Measurements from ENCODE around the gene NRL. TPM values are rescaled to one million over a fixed set of nuclear protein-coding genes. Genes with fewer than 3 reads are reported as not detected.

The NRL gene
- total and polyA plus RNA-seq, 10 of the 15 experiments (the other 5 are each of a cell fraction or from before 2014, with no cell fraction given) = 0.11 to 4.4 (median 2.2) TPM

DNA sequence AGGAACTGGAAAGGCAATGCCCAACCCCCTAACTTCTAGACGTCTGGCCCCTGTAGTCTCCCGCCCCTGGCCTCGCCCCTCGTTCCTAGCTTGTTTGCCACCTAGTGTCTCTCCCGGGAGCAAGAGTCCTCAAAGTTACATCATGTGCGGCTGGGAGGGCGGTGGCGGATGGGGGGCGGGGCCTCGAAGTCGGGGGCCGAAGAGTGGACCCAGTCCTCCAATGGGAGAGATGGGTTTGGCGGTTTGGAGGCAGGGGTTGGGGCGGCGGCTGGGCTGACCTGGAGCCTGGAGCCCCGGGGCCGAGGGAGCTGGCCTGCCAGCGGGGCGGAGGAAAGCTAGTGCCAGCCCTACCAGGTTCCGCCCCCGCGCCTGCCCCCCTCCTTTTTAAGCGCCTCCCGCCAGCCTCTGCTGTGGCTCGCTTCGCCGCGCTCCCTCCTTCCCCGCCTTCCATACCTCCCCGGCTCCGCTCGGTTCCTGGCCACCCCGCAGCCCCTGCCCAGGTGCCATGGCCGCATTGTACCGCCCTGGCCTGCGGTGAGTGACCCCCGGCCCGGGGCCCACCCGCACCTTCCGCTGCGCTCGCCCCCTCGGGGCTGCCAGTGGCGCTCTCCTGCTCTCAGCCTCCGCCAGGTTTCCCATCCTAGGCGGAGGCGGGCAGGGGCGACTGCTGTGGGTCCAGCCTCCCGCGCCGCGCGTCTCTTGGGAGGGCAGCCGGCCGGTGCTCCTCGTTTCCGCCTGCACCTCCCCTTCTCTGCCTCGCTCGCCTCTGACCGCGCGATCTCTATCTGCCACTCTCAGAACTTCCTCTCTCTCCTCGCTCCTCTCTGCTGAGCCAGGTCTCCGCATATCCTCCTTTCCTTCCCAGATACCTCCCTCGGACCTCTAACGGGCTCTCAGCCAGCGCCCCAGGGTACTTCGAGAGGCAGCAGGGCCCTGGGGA lies 20.6 kb downstream of the NRL start, which contains the start of gene PCK2 (continued):
- TF ChIP-seq KAT2A (conservative IDR thresholded peaks at IDR 0.05; ENCODE audit: control insufficient read depth, low read depth, low read length) (no peak), MEF2B (IDR thresholded peaks at IDR 0.05; ENCODE audit: partially characterized antibody, poor library complexity, severe bottlenecking) (peak; percentile 58), YY1 (IDR thresholded peaks at IDR 0.05; ENCODE audit: low read depth, low read length) (no peak), NFYA (IDR thresholded peaks at IDR 0.05; ENCODE audit: borderline replicate concordance, low read depth, low read length) (no peak), RCOR1 (conservative IDR thresholded peaks at IDR 0.05; ENCODE audit: low read depth, low read length) (no peak), ETV6 (conservative IDR thresholded peaks at IDR 0.05 in 1 of 2, IDR thresholded peaks at IDR 0.05 in 1 of 2; ENCODE audit: borderline replicate concordance in 1 of 2, low read depth in 1 of 2) (0 out of 4 replicates have a peak, but pooled peaks of 1 of the 2 experiments have one; percentile 39), CHD2 (IDR thresholded peaks at IDR 0.05; ENCODE audit: borderline replicate concordance, low read depth, low read length) (no peak), NFYB (IDR thresholded peaks at IDR 0.05; ENCODE audit: insufficient read depth, low read depth, low read length) (peak; percentile 60; the same call in 1 of the 2 replicates), NRF1 (conservative IDR thresholded peaks at IDR 0.05; ENCODE audit: low read depth, low read length) (no peak), NBN (IDR thresholded peaks at IDR 0.05) (0 out of 2 replicates have a peak, but pooled peaks have one; percentile 40), BCL11A (IDR thresholded peaks at IDR 0.05; ENCODE audit: low read depth, low read length) (no peak), TAF1 (IDR thresholded peaks at IDR 0.05; ENCODE audit: borderline replicate concordance, low read depth, low read length) (peak; percentile 35; the same call in 1 of the 2 replicates), EZH2 (IDR thresholded peaks at IDR 0.05; ENCODE audit: borderline replicate concordance, control insufficient read depth, low read depth, low read length) (no peak), MXI1 (IDR thresholded peaks at IDR 0.05; ENCODE audit: low read depth, low read length) (peak; percentile 28; the same call in 1 of the 2 replicates)
- TF ChIP-seq, protein P1, sequence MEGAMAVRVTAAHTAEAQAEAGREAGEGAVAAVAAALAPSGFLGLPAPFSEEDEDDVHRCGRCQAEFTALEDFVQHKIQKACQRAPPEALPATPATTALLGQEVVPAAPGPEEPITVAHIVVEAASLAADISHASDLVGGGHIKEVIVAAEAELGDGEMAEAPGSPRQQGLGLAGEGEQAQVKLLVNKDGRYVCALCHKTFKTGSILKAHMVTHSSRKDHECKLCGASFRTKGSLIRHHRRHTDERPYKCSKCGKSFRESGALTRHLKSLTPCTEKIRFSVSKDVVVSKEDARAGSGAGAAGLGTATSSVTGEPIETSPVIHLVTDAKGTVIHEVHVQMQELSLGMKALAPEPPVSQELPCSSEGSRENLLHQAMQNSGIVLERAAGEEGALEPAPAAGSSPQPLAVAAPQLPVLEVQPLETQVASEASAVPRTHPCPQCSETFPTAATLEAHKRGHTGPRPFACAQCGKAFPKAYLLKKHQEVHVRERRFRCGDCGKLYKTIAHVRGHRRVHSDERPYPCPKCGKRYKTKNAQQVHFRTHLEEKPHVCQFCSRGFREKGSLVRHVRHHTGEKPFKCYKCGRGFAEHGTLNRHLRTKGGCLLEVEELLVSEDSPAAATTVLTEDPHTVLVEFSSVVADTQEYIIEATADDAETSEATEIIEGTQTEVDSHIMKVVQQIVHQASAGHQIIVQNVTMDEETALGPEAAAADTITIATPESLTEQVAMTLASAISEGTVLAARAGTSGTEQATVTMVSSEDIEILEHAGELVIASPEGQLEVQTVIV (IDR thresholded peaks at IDR 0.05; ENCODE audit: borderline replicate concordance, partially characterized antibody) = no peak
- TF ChIP-seq, protein P2, sequence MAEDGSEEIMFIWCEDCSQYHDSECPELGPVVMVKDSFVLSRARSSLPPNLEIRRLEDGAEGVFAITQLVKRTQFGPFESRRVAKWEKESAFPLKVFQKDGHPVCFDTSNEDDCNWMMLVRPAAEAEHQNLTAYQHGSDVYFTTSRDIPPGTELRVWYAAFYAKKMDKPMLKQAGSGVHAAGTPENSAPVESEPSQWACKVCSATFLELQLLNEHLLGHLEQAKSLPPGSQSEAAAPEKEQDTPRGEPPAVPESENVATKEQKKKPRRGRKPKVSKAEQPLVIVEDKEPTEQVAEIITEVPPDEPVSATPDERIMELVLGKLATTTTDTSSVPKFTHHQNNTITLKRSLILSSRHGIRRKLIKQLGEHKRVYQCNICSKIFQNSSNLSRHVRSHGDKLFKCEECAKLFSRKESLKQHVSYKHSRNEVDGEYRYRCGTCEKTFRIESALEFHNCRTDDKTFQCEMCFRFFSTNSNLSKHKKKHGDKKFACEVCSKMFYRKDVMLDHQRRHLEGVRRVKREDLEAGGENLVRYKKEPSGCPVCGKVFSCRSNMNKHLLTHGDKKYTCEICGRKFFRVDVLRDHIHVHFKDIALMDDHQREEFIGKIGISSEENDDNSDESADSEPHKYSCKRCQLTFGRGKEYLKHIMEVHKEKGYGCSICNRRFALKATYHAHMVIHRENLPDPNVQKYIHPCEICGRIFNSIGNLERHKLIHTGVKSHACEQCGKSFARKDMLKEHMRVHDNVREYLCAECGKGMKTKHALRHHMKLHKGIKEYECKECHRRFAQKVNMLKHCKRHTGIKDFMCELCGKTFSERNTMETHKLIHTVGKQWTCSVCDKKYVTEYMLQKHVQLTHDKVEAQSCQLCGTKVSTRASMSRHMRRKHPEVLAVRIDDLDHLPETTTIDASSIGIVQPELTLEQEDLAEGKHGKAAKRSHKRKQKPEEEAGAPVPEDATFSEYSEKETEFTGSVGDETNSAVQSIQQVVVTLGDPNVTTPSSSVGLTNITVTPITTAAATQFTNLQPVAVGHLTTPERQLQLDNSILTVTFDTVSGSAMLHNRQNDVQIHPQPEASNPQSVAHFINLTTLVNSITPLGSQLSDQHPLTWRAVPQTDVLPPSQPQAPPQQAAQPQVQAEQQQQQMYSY (CRISPR knock-in tag; IDR thresholded peaks at IDR 0.05) = no peak
- TF ChIP-seq, protein P3, sequence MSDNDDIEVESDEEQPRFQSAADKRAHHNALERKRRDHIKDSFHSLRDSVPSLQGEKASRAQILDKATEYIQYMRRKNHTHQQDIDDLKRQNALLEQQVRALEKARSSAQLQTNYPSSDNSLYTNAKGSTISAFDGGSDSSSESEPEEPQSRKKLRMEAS (IDR thresholded peaks at IDR 0.05; ENCODE audit: low read depth, low read length) = no peak
- TF ChIP-seq, protein P4, sequence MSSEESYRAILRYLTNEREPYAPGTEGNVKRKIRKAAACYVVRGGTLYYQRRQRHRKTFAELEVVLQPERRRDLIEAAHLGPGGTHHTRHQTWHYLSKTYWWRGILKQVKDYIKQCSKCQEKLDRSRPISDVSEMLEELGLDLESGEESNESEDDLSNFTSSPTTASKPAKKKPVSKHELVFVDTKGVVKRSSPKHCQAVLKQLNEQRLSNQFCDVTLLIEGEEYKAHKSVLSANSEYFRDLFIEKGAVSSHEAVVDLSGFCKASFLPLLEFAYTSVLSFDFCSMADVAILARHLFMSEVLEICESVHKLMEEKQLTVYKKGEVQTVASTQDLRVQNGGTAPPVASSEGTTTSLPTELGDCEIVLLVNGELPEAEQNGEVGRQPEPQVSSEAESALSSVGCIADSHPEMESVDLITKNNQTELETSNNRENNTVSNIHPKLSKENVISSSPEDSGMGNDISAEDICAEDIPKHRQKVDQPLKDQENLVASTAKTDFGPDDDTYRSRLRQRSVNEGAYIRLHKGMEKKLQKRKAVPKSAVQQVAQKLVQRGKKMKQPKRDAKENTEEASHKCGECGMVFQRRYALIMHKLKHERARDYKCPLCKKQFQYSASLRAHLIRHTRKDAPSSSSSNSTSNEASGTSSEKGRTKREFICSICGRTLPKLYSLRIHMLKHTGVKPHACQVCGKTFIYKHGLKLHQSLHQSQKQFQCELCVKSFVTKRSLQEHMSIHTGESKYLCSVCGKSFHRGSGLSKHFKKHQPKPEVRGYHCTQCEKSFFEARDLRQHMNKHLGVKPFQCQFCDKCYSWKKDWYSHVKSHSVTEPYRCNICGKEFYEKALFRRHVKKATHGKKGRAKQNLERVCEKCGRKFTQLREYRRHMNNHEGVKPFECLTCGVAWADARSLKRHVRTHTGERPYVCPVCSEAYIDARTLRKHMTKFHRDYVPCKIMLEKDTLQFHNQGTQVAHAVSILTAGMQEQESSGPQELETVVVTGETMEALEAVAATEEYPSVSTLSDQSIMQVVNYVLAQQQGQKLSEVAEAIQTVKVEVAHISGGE (CRISPR knock-in tag; IDR thresholded peaks at IDR 0.05) = no peak

Data from GM12878 (cell line).